Osteoblast (primary cell): ENCODE measurements around the gene TGFBI. TPM values are rescaled to one million over a fixed set of nuclear protein-coding genes. Genes with fewer than 3 reads are reported as not detected.

Experiments
- DNase-seq: peaks from one replicate; pipeline ENCODE4 v3.0.0; 2011; ENCODE audit warnings: low spot score, mixed read lengths; ENCODE audit not compliant: insufficient read length; ENCODE audit errors: missing footprints
- H2AFZ ChIP-seq: 2 replicates; pipeline ENCODE4 v1.6.0; 2011; ENCODE audit warnings: mild to moderate bottlenecking, low read length
- H3K27ac ChIP-seq: 2 replicates; pipeline ENCODE4 v1.5.1; 2011; ENCODE audit warnings: mild to moderate bottlenecking, low read depth, low read length, moderate library complexity
- H3K27me3 ChIP-seq: 2 replicates; pipeline ENCODE4 v1.6.0; 2012; ENCODE audit warnings: mild to moderate bottlenecking, control low read depth, inconsistent platforms, low read length, moderate library complexity; ENCODE audit not compliant: insufficient read depth
- H3K36me3 ChIP-seq: 2 replicates; pipeline ENCODE4 v1.5.1; 2011; ENCODE audit warnings: mild to moderate bottlenecking, low read length, control low read depth, moderate library complexity; ENCODE audit not compliant: insufficient read depth
- H3K4me1 ChIP-seq: 2 replicates; pipeline ENCODE4 v1.5.1; 2011; ENCODE audit warnings: mild to moderate bottlenecking, low read length, control low read depth, moderate library complexity; ENCODE audit not compliant: insufficient read depth
- H3K4me2 ChIP-seq: 2 replicates; pipeline ENCODE4 v1.6.0; 2011; ENCODE audit warnings: mild to moderate bottlenecking, low read length; ENCODE audit not compliant: insufficient read depth
- H3K4me3 ChIP-seq: fragments of 200-600 bp; sonication (generic); 3 replicates; pipeline ENCODE4 v1.5.1; 2012; ENCODE audit warnings: mild to moderate bottlenecking, low read length, inconsistent platforms; ENCODE audit not compliant: insufficient read depth
- H3K79me2 ChIP-seq: 2 replicates; pipeline ENCODE4 v1.6.0; 2012; ENCODE audit warnings: mild to moderate bottlenecking, low read length, control low read depth, inconsistent platforms; ENCODE audit not compliant: insufficient read depth
- H3K9me3 ChIP-seq: 2 replicates; pipeline ENCODE4 v1.5.1; 2011; ENCODE audit warnings: low read depth, low read length, control low read depth
- H4K20me1 ChIP-seq: 2 replicates; pipeline ENCODE4 v1.6.0; 2012; ENCODE audit warnings: mild to moderate bottlenecking, low read length, control low read depth; ENCODE audit not compliant: insufficient read depth
- CTCF ChIP-seq: IDR thresholded peaks from 2 replicates; pipeline ENCODE4 v1.5.1; 2011; ENCODE audit warnings: mild to moderate bottlenecking, low read depth, low read length, moderate library complexity; ENCODE audit errors: extremely low read depth
- total RNA-seq: library from RNA; depleted of rRNA; stranded (reverse); fragments of >200 nt; gene quantifications from 2 replicates; pipeline ENCODE4 v1.2.3, GENCODE V29; 2012

TGFBI gene
- total RNA-seq, 1 donor = 1,700 TPM

DNA sequence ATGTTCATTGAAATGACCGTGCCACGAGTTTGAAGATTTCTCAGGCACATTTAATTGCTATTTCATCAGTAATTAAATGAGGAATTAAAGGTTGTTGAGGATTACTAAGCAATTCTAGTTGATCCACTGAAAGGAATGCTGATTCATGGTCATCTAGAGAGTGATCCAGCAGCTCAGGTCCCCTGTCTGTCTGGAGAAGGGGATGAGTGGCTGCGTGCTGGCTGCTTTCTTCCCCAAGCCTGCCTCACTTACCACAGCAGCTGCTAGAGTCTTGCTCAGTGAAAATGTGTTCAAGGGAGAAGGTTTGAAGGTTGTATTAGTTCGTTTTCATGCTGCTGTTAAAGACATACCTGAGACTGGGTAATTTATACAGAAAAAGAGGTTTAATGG lies 7.8 kb upstream of the TGFBI start:
- H3K79me2 ChIP-seq = no peaks in the 10 kb centered on the region
- no peaks in the 10 kb centered on the region for H3K36me3 ChIP-seq
- H2AFZ ChIP-seq = no peak overlapping the region
- H3K4me1 ChIP-seq = peaks cover 85% of the 10 kb centered on the region
- peak overlapping the region; percentile 100 for H3K27ac ChIP-seq
- no peak overlapping the region for H3K4me3 ChIP-seq
- H4K20me1 ChIP-seq = no peaks in the 10 kb centered on the region
- peak overlapping the region; percentile 52 for H3K4me2 ChIP-seq
- TF ChIP-seq CTCF = no peak
- H3K9me3 ChIP-seq = no peaks in the 10 kb centered on the region
- peak; percentile 71 for DNase-seq
- H3K27me3 ChIP-seq = no peaks in the 10 kb centered on the region

DNA sequence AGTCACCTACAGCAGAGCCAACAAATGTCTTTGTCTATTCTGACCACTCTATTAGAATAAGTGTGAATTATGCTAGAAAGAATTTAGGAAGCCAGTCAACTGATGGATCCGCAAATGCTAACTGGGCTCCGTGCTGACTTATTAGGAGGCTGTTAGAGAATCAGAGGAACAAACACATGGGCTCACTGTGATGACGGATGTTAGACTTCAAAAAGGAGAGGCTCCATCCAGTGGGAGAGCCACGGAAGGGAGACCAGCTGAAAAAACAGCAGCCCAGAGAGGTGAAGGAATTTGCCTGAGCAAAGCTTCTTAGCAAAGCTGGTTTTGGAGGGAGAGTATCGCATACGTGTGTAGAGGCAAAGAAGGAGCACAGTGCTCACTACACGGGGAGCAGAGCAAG lies 5.8 kb upstream of the TGFBI start:
- Histone ChIP-seq H3K4me1 (peaks cover 79% of the 10 kb centered on the region), H3K27me3 (no peaks in the 10 kb centered on the region), H3K36me3 (no peaks in the 10 kb centered on the region), H3K9me3 (no peaks in the 10 kb centered on the region), H3K79me2 (no peaks in the 10 kb centered on the region), H3K4me3 (no peak overlapping the region), H2AFZ (no peak overlapping the region), H3K4me2 (no peak overlapping the region), H3K27ac (peak overlapping the region; percentile 100), H4K20me1 (no peaks in the 10 kb centered on the region)
- no peak for DNase-seq
- TF ChIP-seq CTCF = no peak

DNA sequence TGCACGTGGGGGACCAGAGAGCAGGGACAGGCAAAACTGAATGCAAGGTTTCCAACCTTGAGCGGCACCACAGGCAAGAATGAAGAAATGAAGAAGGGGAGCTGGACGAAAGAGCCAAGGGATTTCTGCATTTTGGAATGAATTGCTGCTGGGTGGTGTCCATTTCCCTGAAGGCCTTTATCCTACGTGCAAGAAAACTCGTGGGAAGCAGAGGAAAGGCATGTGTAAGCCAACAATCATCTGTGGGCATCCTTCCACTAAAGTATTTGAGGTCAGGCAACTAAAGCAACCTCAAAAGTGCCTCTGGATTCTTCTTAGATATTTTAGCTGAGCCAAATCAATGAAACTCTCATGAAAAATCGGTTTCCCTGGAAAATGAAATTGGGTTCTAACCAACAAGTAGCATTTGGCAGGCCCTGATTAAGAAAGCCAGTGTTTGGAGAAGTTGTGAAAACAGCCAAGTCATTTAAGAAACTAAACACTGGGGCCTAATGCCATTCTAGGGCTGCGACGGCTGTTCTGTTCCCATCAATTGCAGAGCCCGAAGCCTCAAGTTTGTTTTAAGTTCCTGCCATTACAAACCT lies 4.7 kb upstream of the TGFBI start:
- Histone ChIP-seq H3K27me3 (no peaks in the 10 kb centered on the region), H3K4me3 (peak overlapping the region; percentile 18), H3K27ac (peak overlapping the region; percentile 100), H4K20me1 (no peaks in the 10 kb centered on the region), H3K4me2 (peak overlapping the region; percentile 49), H3K4me1 (peaks cover 73% of the 10 kb centered on the region), H3K79me2 (peaks cover 7% of the 10 kb centered on the region), H3K9me3 (no peaks in the 10 kb centered on the region), H3K36me3 (no peaks in the 10 kb centered on the region), H2AFZ (no peak overlapping the region)
- DNase-seq = peak; percentile 92
- no peak for TF ChIP-seq CTCF

DNA sequence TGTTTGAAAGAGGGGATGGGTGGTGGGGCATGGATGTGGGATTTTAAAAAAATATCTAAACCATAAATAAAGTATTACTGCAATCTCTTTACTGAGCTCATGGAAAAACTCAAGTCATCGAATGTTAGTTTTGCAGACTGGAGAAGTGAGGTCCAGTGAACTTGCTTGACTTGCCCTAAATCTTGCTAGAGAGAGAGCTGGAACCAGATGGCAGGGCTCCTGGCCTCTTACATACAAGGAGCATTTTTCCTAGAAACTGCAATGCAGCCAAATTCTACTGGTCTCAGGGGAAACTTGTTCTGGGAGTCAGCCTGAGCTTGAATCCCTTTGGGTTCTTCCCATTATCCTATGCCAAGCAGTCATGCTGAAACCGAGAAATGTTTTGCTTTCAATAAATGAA lies 2.9 kb upstream of the TGFBI start:
- Histone ChIP-seq H3K4me3 (no peak overlapping the region), H3K4me2 (no peak overlapping the region), H3K9me3 (no peaks in the 10 kb centered on the region), H3K79me2 (peaks cover 25% of the 10 kb centered on the region), H3K27me3 (no peaks in the 10 kb centered on the region), H2AFZ (no peak overlapping the region), H3K36me3 (no peaks in the 10 kb centered on the region), H3K4me1 (peaks cover 74% of the 10 kb centered on the region), H3K27ac (peak overlapping the region; percentile 100), H4K20me1 (peaks cover 17% of the 10 kb centered on the region)
- no peak for TF ChIP-seq CTCF
- DNase-seq = peak; percentile 90
